Measurements from ENCODE around the gene NBAS.
"Not testable (repeated sequence)": the region's sequence is repeated elsewhere in the genome, so short reads cannot be mapped to it uniquely, and the experiment has no call there.

The NBAS gene

DNA sequence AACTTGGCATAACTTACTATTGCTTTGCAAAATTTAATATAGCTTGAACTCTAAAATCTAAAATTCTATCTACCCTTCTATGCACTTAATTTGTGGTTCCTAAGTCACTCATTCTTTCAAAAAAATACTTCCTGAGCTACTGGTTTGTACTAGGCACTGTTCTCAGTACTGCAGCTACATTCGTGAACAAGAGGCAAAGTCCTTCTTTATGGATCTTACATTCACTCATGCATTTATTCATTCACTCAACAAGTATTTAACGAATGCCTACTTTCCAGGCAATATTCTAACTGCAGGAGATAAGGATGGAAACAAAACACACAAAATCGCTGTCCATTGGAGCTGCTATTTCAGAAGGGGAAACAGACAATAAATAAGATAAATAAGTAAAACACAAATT is 104.8 kb downstream of the NBAS start:
- no peak for DNase-seq

DNA sequence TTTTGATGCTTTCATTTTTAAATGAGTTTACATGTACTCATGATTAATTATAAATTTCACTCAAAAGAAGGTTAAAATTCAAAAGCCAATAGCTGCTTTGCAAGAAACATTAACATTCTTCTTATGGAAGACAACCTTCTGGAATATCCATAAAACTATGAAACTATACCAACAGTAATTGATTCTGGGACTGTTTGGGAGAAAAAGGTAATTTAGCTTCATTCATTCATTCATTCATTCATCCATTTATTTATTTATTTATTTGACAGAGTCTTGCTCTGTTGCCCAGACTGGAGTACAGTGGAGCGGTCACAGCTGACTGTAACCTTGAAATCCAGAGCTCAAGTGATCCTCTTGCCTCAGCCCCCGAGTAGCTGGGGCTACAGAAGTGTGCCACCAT is 110.3 kb downstream of the NBAS start:
- no peak for DNase-seq

DNA sequence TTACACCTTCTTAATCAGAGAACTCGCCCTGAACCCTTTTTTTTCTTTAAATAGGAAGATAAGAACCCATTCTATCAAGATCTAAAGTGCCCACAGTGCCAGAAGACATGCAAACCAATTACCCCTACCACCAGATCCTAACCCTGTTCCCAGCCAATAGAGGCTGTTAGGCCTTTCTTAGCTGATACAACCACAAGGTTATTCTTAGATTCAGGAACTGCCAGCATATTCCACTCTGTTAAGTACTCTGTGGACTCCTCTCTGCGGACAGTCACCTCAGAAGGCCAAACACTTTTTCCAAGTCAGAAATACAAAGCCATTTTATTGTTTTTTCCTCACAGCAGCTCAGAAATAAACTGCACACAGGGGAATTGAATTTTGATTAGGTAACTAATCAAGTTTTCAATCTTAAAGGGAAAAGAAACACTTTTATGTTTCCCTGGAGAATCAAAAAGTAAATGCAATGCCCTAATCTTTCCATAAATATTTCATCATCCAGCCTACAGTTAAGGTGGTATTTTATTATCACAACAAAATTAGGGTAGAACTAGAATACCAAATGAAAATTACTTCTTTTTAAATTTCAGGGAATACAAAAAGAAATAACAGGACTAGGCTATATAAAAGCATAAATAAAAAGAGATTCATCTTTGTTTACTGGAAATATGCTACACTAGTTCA is 111.4 kb downstream of the NBAS start:
- no peak for DNase-seq

DNA sequence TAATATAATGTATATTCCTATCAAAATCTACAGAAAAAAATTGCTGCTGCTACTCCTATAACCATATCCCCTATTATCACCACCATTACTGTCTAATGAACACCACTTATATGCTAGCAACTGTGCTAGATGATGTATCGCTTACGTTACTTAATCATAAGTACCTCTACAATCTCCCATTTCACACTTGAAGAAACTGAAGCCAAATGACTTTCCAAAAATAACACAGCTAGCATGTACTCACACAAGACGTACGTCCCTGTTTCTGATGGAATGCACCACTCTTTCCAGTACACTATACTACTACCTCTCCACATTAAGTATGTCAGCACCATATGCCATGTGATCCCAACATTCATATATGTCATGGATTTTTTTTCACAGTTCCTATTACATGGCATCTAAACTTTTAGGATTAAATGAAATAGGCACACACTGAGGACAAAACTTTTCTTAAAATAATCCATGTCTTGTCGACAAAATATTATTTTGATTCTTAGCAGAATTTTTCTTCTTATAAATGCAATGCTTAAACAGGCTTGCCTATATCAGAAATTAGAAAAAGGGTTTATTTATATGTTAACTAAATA is 112.8 kb downstream of the NBAS start:
- no peak for DNase-seq

GRCh38 chr2:15447381-15447780 is 113.8 kb downstream of the NBAS start:
- no peak for DNase-seq

DNA sequence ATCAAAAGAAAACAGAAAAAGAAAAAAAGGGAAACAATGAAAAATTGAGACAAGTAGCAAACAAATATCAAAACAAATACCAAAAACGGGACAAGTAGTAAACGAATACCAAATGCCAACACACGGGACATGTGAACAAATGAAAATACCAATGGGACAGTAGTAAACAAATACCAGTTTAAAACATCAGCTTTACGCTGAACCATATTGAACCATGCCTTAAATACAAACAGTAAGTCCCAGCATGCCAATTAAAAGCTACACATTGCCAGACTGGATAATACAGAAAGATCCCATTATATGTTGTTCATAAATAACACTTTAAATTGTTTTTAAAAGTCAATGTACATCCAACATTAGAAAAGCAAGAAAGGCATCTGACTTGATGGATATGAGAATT is 114.2 kb downstream of the NBAS start:
- DNase-seq: no peak

- DNase-seq: no peak
Observed at GRCh38 chr2:15445891-15446562, 115.1 kb downstream of the NBAS start.

GRCh38 chr2:15439768-15440524 is 121.2 kb downstream of the NBAS start:
- not testable (repeated sequence) for DNase-seq

DNA sequence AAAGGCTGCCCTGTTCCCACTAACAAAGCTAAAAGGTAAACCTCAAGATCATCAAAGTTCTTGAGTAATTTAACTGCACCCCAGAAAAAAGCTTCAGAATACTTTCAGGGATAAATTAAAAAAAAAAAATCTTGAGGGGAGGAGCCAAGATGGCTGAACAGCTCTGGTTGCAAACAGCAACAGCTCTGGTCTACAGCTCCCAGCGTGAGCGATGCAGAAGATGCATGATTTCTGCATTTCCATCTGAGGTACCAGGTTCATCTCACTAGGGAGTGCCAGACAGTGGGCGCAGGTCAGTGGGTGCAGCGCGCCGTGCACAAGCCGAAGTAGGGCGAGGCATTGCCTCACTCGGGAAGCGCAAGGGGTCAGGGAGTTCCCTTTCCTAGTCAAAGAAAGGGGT is 121.8 kb downstream of the NBAS start:
- DNase-seq: not testable (repeated sequence)

- no peak for DNase-seq
Observed at GRCh38 chr2:15436195-15436594, 124.9 kb downstream of the NBAS start.

DNA sequence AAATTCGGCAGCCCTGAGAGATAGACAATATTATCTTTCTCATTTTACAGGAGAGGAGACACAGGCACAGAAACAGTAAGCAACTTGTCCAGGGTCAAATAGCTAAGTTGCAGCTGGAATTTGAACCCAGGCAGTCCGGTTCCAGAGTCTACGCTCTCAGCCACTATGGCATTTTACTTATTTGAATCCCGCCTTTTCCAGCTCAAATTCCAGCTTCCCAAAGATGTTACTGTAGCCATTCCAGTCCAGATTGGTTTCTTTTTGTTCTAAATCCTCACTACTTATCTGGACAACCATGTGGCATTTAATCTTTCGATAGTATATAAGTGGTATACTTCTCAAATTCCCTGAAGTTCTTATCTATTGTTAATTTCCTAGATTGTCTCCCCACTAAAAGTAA is 125.7 kb downstream of the NBAS start:
- DNase-seq: no peak

DNA sequence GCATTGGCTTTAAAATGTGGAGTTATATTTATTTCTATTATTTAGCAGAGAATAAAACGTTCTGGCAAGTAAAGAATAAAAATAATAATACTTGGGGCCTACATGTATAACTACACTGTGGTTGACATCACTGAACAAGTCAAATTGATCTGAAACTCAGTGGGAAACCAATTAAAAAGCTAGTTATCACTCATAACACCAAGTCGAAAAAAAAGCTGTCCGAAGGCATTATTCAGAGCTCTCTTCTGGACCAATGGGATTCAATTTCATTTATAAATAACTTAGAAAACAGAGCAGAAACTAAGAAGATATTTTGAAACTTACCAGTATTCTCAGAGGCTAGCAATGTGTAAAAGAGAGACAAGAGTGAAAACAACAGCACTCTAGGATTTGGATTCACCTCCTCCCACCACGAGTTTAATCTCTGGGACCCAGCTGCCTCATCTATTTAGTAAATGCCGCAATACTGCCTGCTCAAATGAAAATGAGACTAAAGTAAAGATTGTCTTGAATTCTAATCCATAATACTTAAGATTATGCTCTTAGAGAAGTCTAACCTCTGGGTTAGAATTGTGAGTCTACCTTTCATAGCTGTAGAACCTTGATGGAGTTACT is 128.4 kb downstream of the NBAS start:
- no peak for DNase-seq

- DNase-seq: no peak
Observed at GRCh38 chr2:15429032-15429431, 132.1 kb downstream of the NBAS start.

GRCh38 chr2:15427987-15428386 is 133.1 kb downstream of the NBAS start:
- no peak for DNase-seq

- DNase-seq: no peak
Observed at GRCh38 chr2:15426606-15427005, 134.5 kb downstream of the NBAS start.

GRCh38 chr2:15425712-15426111 is 135.4 kb downstream of the NBAS start:
- no peak for DNase-seq

DNA sequence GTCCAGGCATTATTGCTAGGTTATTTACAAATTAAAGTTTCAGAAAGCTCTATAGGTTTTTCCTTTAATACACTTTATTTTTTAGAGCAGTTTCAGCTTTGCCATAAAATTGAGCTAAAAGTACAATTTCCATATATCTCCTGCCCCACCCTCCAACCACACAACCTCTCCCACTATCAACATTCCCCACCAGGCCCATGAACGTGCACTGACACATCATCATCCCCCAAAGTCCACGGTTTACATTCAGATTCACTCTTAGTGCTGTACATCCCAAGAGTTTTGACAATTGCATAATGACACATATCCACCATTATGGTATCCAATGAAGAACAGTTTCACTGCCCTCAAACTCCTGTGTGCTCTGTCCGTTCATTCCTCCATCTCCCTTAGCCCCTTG is 139.4 kb downstream of the NBAS start:
- no peak for DNase-seq

DNA sequence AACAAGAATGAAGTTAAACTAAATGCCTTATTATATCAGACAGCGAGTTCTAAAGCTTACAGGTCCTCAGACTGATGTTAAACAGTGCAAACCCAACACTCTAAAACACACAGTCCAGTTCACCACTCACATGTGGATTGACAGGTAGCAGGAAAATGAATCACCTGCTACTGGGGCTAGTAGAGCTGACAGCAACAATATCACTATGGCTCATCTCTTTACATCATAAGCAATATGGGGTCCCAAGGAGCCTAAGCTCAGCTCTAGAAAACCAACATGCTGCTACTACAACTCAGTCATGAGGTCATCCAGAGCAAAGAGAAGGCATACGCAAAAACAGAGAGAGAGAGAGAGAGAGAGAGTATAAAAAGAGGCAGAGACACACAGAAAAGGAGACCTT is 145.4 kb downstream of the NBAS start:
- no peak for DNase-seq

DNA sequence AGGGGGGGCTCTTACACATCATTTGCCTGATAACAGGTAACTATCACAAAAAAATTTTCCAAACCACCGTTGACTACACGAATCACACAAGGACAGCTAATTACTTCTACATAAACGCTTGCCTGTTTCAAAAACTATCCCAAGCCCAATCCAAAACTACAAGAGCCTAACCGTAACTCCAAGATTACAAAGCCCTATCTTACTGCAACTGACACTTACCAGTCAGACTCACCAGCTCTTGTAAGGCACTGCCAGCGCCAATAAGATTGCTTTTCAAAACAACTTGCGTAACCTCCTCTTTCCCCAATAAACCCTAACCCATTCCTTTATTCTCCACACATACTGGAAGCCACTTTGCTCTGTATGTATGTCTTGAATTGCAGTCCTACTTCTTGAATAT is 148.4 kb downstream of the NBAS start:
- no peak for DNase-seq

DNA sequence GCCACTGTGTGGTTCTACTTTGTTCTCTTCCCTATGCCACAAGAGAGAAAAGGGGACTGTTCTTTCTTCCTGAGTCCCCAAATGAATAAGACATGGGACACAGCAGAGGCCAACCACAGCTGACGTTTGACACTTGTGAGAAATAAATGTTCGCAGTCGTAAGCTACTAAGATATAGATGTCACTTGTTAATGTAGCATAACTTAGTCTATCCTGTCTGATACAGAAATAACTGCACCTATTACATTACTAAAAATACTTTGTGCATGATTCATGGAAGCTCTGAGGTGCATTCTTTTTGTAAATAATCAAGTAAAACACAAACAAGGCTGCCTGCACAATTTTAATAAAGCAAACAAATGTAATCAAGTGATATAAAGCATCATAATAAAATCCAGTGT is 148.8 kb downstream of the NBAS start:
- DNase-seq: no peak

DNA sequence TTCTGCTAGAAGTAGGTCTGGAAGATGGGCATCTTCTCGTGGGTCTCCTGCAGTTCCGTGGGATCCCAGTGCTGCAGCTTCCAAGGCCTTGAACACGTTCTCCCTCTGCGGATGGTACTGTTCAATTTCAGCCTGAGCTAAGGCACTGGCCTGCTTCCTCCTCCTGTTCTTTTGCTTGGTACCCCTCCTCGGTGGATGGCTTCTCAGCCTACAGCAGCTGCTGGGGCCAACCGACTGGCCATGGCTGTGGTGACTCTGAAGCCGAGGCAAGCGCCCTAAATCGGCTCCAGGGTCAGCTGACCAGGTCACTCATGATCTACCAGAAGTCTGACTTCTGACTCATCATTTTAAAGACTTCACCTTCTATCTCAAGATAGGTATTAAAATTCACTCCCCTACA is 150.2 kb downstream of the NBAS start:
- DNase-seq: no peak

DNA sequence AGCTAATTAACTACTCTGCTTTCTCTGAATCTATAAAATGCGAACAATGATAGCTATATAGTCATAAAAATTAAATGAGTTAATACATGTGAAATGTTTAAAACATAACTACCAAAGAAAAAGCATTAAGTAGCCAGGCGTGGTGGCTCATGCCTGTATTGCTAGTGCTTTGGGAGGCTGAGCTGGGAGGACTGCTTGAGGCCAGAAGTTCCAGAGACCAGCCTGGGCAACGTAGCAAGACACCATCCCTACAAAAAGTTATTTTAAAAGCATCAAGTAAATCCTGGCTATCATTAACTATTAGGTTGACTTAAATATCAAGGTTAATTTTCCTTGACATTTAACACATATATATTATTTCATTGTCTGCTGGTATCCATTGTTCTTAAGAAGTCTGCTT is 152.4 kb downstream of the NBAS start:
- no peak for DNase-seq

DNA sequence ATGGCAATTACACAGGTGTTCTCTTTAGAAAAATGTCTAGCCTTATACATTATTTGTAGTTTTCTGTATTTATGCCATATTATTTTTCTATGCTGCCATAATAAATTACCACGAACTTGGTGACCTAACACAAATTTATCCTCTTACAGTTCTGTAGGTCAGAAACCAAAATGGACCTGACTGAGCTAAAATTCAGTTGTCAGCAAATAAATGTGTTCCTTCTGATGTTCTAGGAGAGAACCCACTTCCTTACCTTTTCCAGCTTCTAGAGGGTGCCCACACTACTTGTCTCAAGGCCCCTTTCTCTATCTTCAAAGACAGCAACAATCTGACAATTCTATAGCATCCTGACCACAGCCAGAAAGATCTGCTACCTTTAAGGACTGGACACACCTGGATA is 153.5 kb downstream of the NBAS start:
- DNase-seq: no peak
